Colonic mucosa (tissue), 4 donors: ENCODE results near the gene ISG15. TPM values are rescaled to one million over a fixed set of nuclear protein-coding genes. Genes with fewer than 3 reads are reported as not detected.
A peak's percentile ranks its signal among the peaks of the same experiment; 100 is the strongest.

Experiments used
- DNase-seq: peaks from one replicate; pipeline ENCODE4 v3.0.0-alpha.2; 2020
- H3K27ac ChIP-seq: fragments of 200-600 bp; one replicate; pipeline ENCODE4 v1.8.0; 2021
- H3K27me3 ChIP-seq: fragments of 200-600 bp; one replicate; pipeline ENCODE4 v1.8.0; 2021
- H3K36me3 ChIP-seq: fragments of 200-600 bp; one replicate; pipeline ENCODE4 v1.8.0; 2021
- H3K4me1 ChIP-seq: fragments of 200-600 bp; one replicate; pipeline ENCODE4 v1.8.0; 2021; ENCODE audit warnings: mild to moderate bottlenecking
- H3K4me3 ChIP-seq: fragments of 200-600 bp; one replicate; pipeline ENCODE4 v1.8.0; 2021
- H3K9ac ChIP-seq, 2 donors: one replicate each; pipeline ENCODE4 v1.7.0; 2013; ENCODE audit warnings: control low read depth in 2 of 2, low read depth in 2 of 2, low read length in 2 of 2
- H3K9me3 ChIP-seq: fragments of 200-600 bp; one replicate; pipeline ENCODE4 v1.8.0; 2021
- CTCF ChIP-seq: fragments of 200-600 bp; IDR thresholded peaks from one replicate; pipeline ENCODE4 v1.8.0; 2022; ENCODE audit warnings: antibody characterized with exemption, mild to moderate bottlenecking
- intact Hi-C: fragments of 100-400 bp; cut with DNase I; formaldehyde crosslinking; loops from one replicate; pipeline ENCODE4 v1.14.1; 2022
- total RNA-seq, 2 donors: library from RNA; stranded (reverse); fragmentation: NEBNext Ultra II Directional in 1 of 2; extraction: Animal tissue kit (Norgen Biotek cat#: 25700) in 1 of 2; gene quantifications; one replicate each; pipeline ENCODE4 v1.2.1, GENCODE V29; 2021
- donor health status: healthy.
- donor health status: DM: no; HTN: no; CAD: no.
- donor health status: DM: no; HTN: no; CAD: no.

The ISG15 gene
- total RNA-seq, 2 donors from 2014 or later: 21.9 to 25.2 TPM

GRCh38 chr1:1058921-1059493 lies 45.7 kb downstream of the ISG15 start:
- no peak overlapping the region for H3K27ac ChIP-seq
- H3K4me3 ChIP-seq: peak overlapping the region; percentile 40
- TF ChIP-seq CTCF: no peak
- no peaks in the 10 kb centered on the region for H3K9me3 ChIP-seq
- no peak overlapping the region for H3K9ac ChIP-seq
- intact Hi-C loops: no loop called here
- H3K4me1 ChIP-seq: peaks cover 16% of the 10 kb centered on the region
- no peak for DNase-seq
- H3K36me3 ChIP-seq: no peaks in the 10 kb centered on the region
- peaks cover 53% of the 10 kb centered on the region for H3K27me3 ChIP-seq

GRCh38 chr1:1059494-1060280 lies 46.4 kb downstream of the ISG15 start:
- TF ChIP-seq CTCF: no peak
- peak overlapping the region; percentile 40 for H3K4me3 ChIP-seq
- DNase-seq: peak; percentile 94
- peaks cover 57% of the 10 kb centered on the region for H3K27me3 ChIP-seq
- peak overlapping the region in 1 of 2 donors; percentile 43 for H3K9ac ChIP-seq
- intact Hi-C loops: loop anchor here (5.0 kb wide), 1 partner anchor 77 kb away; the partner anchor contains the start of gene PERM1
- H3K36me3 ChIP-seq: no peaks in the 10 kb centered on the region
- H3K4me1 ChIP-seq: peaks cover 20% of the 10 kb centered on the region
- H3K27ac ChIP-seq: no peak overlapping the region
- H3K9me3 ChIP-seq: no peaks in the 10 kb centered on the region

DNA sequence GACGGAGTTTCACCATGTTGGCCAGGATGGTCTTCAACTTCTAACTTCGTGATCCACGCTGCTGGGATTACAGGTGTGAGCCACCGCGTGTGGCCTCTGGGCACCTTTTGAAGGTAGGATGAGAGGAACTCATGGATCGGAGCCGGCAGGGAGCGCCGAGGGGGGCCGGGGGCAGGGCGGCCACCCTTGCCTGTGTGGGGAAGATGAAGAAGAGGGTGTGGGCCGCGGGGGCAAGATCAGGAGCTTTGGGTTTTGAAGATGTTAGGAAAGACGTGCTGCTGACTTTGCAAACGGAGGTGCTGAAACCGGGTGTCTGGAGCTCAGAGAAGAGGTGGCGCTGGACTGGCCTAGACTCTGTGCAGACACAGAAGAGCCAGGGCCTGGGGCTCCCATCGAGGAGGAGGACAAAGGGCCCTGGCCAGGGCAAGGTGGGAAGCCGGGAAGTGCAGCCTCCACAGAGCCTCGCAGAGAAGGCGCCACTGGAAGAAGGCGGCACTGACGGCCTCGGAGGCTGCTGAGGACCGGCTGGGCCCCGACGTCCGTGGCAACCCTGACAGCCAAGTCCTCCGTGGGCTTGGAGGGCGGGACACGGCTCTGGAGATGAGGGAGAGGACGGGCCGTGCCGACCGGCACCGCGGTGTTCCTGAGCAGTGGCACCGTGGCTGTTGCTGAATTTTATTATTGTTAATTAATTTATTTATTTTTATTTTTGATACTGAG lies 47.1 kb downstream of the ISG15 start:
- Histone ChIP-seq H3K4me3 (no peak overlapping the region), H3K9ac (no peak overlapping the region), H3K36me3 (no peaks in the 10 kb centered on the region), H3K9me3 (no peaks in the 10 kb centered on the region), H3K27me3 (peaks cover 57% of the 10 kb centered on the region), H3K27ac (no peak overlapping the region), H3K4me1 (peaks cover 20% of the 10 kb centered on the region)
- no peak for DNase-seq
- intact Hi-C loops: loop anchor here (5.0 kb wide), 1 partner anchor 78 kb away; the partner anchor contains the start of gene PERM1
- TF ChIP-seq CTCF: no peak

DNA sequence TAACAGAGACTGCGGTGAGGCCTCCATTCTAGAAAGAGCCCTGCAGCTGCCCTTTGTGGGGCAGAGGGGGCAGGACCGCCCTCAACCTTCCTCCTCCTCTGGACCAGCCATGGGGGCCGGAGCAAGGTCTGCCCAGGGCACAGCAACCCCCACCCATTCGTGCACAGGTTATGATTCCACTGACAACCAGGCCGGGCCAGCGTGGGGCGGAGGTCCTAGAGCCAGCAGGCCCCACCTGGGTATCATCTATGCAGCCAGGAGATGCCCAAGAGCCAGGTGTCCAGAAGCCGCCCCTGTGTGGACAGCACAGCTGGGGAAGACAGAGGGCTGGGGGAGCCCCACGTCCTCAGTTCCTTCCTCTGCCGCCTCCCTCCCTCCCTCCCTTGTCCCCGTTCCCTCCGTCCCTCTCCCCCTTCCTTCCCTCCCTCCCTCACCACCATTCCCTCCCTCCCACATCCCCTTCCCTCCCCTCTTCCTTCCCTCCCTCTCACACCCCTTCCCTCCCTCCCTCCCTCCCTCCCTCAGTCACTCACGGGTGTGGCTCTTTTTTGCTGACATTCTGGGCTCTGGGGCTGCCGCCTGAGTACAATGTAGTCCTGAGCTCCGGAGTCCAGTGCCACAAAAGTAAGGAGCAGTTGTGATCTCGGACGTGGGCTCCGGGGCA lies 48.5 kb downstream of the ISG15 start:
- Histone ChIP-seq H3K36me3 (no peaks in the 10 kb centered on the region), H3K9me3 (no peaks in the 10 kb centered on the region), H3K27ac (no peak overlapping the region), H3K27me3 (peaks cover 57% of the 10 kb centered on the region), H3K4me3 (no peak overlapping the region), H3K4me1 (peaks cover 20% of the 10 kb centered on the region), H3K9ac (no peak overlapping the region)
- DNase-seq: no peak
- intact Hi-C loops: loop anchor here (5.0 kb wide), 1 partner anchor 80 kb away; the partner anchor contains the start of gene PERM1
- TF ChIP-seq CTCF: no peak
